A673 (cell line): ENCODE measurements around the gene NUDT3.

Experiments used
- CTCF ChIP-seq: fragments of 300-800, 200-600 bp; sonication (generic); conservative IDR thresholded peaks from 2 replicates; pipeline ENCODE4 v1.5.1; 2017; ENCODE audit warnings: low read depth, mild to moderate bottlenecking, antibody characterized with exemption, low read length, moderate library complexity, mixed read lengths
- EZH2 ChIP-seq: fragments of 200-600 bp; sonication (generic); IDR thresholded peaks from 2 replicates; pipeline ENCODE4 v1.6.1; 2017; ENCODE audit warnings: borderline replicate concordance, low read depth, mild to moderate bottlenecking, mixed read lengths, antibody characterized with exemption, low read length; ENCODE audit not compliant: poor library complexity, severe bottlenecking

GRCh38 chr6:34377984-34378383 is 14.5 kb downstream of the NUDT3 start:
- TF ChIP-seq EZH2 (no peak), CTCF (no peak)
